Fibroblast of peridontal ligament (primary cell): ENCODE data around the gene WDR82.

ENCODE experiments used
- DNase-seq: peaks from one replicate; pipeline ENCODE4 v3.0.0-alpha.2; 2010; ENCODE audit errors: extremely low read depth

WDR82 gene

DNA sequence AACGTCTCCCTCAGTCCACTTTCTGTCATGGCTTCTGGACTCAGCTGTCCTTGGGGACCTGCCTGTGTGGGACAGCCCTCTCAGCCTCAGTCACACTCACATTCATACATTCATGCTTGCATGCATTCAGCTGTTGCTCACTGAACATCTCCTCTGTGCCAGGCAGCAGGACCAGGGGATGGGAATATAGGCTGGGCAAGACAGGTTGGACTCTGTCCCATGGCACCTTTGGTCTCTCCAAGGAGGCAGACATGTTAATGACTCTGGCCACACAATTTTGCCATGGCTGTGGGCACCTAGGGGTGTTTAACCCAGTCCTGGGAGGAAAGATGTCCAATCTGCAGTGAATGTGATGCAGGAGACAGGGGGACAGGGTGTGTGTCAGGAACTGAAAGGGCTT is 29.9 kb upstream of the WDR82 start:
- no peak for DNase-seq

DNA sequence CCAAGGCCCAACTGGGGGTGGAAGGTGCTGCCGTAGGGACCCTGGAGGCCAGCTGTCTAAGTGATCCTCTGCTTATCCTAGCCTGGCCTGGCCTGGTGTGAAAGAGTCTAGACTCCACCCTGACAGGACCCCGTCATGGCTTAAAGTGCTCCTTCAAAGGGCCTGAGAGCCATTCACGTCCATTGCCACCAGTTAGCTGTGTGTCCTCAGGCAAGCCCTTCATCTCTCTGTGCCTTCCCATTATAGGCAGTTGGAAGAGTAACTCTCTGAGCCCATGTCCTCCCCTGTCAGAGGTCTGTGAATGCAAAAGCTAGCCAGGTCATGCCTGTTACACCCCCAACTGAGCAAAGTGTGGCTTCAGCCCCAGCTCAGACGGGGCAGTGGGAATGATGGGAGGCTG is 28.5 kb upstream of the WDR82 start:
- DNase-seq, result no peak

DNA sequence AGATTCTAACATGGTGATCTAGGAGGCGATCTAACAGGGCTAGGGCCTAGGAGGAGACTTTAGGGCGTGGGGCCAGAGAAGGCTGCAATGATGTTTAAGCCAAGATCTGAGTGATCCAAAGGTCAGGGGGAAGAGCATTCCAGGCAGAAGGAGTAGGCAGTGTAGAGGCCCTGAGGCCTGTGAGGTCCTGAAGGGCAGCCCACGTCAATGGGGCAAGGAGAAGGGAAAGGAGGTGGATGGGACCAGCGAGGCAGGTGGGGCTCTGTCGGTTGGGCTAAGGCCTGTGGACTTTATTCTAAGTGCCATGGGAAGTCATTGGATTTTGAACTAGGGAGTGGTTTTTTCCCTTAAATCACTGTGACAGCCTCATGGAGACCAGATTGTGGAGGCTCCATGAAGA is 27.5 kb upstream of the WDR82 start:
- no peak for DNase-seq

DNA sequence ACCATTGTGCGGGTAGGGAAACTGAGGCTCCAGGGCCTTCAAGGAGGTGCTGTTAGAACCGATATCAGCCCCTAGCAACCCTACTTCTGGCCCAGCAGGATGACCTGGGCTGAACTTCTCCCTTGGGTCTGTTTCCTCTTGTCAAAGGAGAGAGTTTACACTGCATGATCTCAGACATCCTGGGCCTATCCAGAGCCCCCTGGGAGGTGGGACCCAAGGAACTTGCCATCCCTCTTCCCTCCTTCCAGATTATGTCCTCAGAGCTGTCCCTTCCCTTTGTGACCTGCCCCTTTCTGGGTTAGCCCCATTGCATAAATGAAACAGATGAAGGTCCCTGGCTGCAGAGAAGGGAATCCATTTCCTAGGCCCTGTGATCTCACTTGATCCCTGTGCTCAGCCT is 25.4 kb upstream of the WDR82 start:
- DNase-seq, result no peak

DNA sequence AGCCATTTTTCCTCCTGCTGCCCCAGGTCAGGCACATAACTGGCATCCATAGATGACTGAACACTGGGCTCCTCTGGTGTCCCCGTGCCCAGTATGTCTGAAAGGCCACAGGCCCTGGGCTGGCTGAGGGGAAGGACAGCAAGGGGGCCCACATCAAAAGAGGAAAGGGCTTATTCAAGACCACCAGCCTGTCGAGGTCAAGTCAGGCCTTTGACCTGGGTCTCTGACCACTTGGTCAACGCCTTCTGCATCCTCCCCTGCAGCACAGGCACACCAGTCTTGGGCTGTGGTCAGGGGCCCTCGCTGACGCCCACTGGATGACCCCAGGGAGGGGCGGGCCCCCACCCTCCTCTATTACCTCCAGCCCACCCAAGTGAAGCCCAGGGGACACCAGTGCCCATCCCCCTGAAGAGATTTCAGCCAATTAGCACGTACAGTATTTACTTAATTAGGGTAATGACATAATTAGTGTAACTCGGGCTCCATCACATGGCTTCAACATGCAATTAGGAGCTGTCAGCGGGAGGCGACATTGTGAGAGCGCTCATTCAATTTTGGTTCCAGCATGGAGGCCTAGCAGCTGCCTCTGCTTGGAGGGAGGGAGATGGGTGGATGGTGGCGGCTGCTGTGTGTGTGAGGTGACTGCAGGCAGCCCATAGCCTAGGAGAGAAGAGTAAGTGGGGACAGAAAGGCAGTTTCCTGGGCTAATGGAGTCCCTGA is 24.1 kb upstream of the WDR82 start:
- no peak for DNase-seq

DNA sequence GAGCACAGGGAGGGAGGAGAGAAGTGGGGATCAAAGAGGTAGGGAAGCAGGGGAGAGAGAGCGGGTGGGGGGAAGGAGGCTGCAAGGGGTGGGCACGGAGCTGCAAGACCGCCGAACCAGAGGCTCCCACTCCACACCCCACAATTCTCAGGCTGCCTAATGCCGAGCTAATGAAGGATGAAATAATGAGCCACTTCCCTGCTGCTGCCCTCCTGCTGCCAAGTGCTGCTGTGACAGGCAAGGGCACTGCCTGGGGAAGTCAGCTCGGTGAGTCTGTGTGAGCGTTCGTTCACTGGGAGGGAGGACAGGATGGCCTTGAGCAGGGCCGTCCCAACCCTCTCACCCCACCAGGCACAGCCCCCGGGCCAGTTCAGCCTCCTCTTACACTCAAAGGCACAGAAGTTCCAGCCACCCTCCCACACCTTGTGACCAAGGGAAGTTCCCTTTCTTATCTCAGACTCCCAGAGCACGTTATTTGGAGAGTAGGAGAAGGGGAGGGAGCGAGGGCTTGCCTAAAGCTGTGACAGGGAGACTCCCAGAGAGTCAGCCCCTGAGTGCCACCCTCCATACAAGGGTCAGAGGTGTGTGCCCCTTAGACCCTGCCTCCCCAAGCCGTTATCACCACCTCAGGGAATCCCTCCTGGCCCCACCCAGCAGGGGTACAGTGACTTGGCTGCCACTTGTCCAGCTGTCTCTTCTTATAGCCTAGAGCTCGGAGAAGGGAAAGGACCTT is 21.6 kb upstream of the WDR82 start:
- no peak for DNase-seq

DNA sequence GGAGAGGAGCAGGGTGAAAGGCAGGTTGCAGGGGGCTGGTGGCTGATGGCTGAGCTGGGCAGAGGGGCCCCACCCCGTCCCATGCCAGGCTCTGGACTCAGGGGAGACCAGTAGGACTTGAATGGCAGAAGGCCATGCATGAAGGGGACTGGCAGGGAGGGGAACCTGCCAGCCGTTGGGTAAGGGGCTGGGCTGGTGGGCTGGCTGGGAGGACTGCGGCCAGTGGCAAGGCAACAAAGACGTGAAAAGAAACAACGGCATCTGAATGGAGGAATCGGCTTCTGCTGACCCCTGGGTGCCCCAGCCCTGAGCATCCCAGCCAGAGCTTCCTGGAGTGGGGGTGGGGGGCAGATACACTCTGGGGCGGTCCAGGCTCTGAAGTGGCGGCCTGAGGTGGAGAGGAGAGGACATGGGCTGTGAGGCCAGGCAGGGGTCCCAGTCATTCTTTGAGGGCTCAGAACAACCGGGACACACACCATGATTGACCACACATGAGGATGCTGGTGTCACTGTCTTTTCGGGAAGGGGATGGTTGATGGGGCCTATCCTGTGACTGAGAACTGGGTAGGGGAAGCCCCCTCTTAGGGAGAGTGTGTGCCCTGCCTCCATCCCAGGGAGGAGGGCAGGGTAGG is 20.9 kb upstream of the WDR82 start:
- no peak for DNase-seq

DNA sequence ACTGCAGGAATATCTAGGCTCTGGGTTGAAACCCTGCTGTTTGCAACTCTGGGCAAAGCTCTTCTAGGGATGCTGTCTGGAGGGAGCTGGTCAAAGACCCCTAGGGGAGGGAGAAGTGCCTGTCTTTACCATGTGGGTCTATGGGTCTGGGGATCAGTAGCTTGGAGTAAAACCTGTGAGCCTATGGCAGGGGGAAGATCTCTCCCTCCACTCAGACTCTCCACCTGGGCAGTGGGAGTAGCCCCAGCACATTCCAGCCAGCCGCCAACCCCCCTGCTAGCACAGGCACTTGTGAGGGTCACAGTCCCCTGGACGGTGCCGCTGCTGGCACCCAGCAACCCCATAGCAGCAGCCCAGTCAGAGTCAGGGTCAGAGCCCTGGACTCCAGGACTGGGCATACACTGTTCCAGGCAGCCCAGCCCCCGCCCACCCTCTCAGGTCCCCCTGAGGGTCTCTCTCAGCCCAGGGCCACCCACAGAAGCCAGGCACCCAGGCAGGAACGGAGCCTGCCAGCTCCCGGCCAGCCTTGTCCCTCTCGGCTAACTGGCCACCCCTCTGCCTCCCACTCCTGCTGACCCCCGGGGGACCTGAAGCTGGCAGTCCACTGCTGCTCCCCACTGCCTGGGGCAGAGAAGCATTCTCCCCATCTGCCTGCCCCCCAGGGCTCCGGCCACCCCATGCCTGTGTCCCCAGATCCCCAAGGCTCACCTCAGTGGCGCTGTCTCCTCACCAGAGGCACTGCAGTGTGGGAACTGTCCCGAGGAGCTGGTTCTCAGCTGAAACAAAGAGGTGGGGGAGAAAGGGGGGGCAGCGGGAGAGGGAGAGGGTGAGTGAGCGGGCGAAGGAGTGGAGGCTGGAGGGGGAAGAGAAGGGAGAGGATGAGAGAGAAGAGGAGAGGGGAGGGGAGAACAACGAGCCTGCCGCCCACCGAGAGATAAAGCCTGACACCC is 20.0 kb upstream of the WDR82 start:
- no peak for DNase-seq

DNA sequence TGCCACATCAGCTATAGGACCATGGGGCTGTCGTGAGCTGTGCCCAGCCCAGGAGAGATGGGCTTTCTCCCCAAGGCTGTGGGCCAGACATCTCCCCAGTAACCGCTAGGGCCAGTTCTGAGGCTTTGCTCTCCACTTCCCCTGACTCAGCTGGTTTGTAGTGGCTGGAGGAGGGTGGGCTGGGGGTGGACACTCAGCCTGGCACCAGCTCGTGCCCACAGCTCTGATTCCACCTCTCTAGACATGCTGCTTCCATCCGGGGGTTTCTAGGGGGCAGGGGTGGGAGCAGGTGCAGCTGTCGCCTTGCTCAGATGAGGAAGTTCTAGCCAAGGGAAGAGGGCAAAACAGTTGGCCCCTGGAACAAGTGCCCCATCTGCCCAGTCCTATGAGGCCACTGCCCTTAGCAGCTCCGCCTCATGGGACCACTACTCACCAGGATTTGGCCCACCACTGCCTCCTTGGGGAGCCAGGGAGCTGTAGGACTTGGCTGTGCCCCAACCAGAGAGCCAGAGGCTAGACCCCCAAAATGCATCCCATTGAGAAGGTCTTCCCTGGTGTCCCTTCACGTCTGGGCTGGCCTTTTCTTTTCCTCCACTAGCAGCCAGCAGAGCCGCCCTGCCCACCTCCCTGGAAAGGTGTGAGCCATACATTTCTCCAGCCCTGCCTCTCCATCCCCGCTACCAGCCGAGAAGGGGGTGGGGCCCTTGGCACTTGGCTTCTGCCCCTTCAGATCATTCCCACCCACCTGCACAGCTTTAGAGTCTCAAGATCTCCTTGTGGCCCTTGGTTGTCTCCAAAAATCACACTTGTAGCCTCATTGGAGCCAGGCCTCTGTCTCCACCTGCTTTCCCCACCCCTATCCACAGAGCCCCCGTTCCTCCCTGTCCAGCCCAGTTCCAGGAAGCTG is 19.0 kb upstream of the WDR82 start:
- no peak for DNase-seq

DNA sequence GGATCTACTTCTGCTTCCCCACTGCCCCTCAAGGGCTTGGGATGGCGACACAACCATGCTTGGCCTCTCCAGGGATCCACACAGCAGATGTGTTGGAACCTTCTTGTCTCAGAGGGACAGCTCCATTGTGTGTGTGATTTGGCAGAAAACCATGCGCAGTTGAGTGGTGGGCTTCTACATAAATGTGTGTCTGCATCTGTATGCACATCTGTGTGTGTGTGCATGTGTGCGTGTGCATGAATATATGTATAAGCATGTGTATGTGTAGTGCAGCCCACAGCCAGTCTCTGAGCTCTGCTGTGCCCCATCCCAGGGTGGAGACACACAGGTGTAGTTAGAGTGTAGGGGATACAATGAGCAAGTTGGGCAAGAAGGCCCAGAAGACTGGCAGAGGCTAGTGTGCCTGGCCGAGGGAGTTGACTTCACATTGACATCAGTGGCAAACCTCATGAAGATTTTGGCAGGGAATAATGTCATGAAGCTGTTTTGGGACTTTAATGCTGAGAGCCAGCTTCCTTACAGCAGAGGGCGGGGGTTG is 17.3 kb upstream of the WDR82 start:
- DNase-seq, result no peak

DNA sequence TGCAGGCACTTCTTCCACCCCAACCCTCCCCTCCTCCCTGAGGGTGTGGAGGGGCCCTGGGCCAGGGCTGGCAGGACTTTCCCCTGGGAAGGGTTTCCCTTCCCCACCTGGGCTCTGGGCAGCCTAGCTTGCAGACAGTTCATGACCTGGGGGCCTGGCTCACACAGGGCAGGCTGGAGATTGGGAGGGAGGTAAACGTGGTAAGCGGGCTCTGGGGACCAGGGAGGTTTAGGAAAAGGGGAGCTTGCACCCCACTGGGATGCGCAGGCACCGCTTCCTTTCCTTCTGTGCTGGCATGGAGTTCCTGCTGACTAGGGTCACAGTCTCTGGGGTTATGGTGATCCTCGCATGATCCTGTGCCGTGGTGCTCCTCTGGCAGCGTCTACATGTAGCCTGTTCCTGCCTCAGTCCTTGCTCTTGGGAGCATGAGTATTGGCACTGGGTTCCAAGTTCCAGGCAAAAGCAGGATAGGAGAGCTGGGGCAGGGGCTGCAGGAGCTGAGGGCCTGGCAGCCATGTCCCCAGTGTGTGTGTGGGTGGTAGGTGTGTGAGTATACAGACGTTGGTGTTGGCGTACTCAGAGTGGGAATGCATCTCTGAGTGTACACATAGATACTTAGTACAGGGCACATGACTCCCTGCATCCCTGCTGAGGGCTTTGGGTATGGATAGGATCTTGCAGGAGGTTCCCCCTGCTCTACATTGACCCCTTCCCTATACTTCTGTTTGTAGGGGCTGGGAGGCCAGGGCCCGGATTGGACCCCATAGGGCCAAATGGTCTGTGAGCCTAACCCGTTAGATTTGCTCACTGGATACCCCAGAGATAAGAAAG is 16.1 kb upstream of the WDR82 start:
- no peak for DNase-seq

DNA sequence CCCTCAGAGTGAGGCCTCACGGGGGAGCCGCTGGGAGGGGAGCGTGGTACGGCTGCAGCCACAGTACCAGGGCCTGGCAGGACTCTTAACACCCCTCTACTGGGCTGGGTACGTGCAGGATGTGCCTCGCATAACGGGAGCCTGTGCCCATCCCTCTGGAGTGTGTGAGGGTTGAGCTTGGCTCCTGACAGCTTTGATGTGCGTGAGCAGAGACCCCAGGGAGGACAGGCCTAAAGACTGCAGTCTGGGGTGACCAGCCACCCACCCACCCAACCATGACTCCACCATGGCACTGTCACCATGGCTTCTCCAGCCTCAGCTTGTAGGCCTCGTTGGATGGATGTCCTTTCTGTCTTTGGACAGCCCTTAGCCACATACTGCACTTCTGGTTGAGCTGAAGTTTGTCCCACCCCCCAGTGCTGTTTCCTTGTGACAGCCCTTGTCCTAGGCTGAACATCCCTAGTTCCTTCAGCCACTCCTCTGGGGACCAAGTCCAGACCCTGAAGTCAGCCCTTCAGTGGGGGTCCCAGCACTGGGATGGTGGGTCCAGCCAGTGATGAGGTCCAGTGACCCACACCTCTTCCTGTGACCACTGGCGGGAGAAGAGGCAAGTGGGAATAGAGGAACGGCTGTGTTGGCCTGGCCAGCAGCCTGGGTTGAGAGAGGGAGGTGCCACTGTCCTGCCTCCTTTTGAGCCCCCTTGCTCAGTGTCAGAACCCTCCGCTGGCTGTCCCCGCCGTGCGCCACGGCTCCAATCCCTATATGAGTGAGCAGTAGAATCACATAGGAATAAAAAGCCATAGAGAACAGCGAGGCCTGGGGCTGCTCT is 15.3 kb upstream of the WDR82 start:
- DNase-seq, result no peak

DNA sequence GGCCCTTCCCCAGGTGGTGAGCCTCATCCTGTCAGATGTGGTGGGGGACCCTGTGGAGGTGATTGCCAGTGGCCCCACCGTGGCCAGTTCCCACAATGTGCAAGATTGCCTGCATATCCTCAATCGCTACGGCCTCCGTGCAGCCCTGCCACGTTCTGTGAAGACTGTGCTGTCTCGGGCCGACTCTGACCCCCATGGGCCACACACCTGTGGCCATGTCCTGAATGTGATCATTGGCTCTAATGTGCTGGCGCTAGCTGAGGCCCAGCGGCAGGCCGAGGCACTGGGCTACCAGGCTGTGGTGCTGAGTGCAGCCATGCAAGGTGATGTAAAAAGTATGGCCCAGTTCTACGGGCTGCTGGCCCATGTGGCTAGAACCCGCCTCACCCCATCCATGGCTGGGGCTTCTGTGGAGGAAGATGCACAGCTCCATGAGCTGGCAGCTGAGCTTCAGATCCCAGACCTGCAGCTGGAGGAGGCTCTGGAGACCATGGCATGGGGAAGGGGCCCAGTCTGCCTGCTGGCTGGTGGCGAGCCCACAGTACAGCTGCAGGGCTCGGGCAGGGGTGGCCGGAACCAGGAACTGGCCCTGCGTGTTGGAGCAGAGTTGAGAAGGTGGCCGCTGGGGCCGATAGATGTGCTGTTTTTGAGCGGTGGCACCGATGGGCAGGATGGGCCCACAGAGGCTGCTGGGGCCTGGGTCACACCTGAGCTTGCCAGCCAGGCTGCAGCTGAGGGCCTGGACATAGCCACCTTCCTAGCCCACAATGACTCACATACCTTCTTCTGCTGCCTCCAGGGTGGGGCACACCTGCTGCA is 14.0 kb upstream of the WDR82 start:
- DNase-seq, result no peak

DNA sequence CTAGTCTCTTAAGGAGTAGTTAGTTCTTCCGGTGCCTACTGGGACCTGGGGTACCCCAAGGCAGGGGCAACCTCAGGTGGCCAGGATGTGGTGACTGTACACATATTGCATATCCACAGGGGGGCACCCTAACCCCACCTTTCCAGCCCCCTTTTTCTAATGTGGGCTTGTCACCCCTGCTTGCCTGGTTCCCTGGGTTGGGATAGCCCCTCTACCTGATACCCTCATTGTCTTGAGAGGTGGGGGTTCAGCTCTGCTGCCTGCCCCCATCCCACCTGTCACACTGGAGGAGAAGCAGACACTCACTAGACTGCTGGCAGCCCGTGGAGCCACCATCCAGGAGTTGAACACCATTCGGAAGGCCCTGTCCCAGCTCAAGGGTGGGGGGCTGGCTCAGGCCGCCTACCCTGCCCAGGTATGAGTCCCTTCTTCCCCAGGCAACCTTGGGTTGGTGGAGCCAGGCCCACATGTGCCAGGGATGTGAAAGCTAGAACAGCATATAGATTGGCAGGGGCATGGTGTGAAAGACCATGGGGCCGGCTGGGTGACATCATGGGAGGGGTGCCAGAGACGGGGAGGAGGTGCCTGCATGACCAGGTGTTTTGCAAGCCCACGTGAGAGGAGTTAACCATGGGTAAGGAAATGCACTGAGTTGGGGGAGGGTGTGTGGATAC is 13.2 kb upstream of the WDR82 start:
- no peak for DNase-seq

DNA sequence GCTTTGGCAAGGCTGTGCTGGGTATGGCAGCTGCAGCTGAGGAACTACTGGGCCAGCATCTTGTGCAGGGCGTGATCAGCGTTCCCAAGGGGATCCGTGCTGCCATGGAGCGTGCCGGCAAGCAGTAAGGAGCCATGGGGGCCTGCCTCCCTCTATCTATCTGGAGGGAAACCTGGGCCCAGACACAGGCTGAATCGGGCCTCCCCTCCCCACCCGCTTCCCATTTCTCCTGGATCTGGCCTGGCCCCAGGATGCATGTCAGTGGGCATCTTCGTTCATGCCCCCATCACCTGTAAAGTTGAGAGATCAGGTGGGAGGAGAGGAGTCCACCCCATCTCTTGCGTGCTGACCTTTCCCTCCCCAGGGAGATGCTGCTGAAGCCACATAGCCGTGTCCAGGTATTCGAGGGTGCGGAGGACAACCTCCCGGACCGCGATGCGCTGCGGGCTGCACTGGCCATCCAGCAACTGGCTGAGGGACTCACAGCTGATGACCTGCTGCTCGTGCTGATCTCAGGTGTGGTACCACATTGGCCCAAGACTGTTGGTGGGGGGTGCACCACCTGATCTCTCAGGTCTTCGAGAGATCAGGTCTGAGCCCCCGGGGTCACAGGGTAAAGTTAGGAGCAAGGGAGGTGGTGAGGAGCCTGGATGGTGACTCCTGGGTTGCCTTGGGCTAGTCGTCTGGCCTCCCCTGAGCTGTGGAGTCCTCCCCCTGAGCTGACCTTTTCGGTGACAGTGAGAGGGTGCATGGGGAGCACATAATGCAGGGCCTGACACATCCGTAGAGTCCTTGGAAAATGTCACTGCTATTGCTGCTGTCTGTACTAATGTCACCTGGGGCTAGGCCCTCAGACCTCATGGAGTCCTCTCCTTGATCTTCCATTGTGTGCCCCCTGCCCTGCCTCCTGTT is 12.4 kb upstream of the WDR82 start:
- no peak for DNase-seq
